Measurements from ENCODE around the gene C1orf21.

C1orf21 gene

GRCh38 chr1:184487531-184488193 is 100.8 kb downstream of the C1orf21 start:
- DNase-seq (ENCODE audit: extremely low read depth, low read depth): no peak
- no peak for TF ChIP-seq CTCF (IDR thresholded peaks at IDR 0.05; ENCODE audit: low read depth, low read length)

- no peak for DNase-seq (ENCODE audit: extremely low read depth, low read depth)
- no peak for TF ChIP-seq CTCF (IDR thresholded peaks at IDR 0.05; ENCODE audit: low read depth, low read length)
Measured at GRCh38 chr1:184489908-184490307, 103.1 kb downstream of the C1orf21 start.

- no peak for DNase-seq (ENCODE audit: extremely low read depth, low read depth)
- TF ChIP-seq CTCF (IDR thresholded peaks at IDR 0.05; ENCODE audit: low read depth, low read length): no peak
Measured at GRCh38 chr1:184492536-184492935, 105.7 kb downstream of the C1orf21 start.

- DNase-seq (ENCODE audit: extremely low read depth, low read depth): no peak
- TF ChIP-seq CTCF (IDR thresholded peaks at IDR 0.05; ENCODE audit: low read depth, low read length): no peak
Measured at GRCh38 chr1:184493987-184494388, 107.2 kb downstream of the C1orf21 start.

- DNase-seq (ENCODE audit: extremely low read depth, low read depth): no peak
- TF ChIP-seq CTCF (IDR thresholded peaks at IDR 0.05; ENCODE audit: low read depth, low read length): no peak
Measured at GRCh38 chr1:184494929-184495328, 108.1 kb downstream of the C1orf21 start.

GRCh38 chr1:184497959-184498723 is 111.3 kb downstream of the C1orf21 start:
- TF ChIP-seq CTCF (IDR thresholded peaks at IDR 0.05; ENCODE audit: low read depth, low read length): no peak
- DNase-seq (ENCODE audit: extremely low read depth, low read depth): no peak

GRCh38 chr1:184499616-184500015 is 112.8 kb downstream of the C1orf21 start:
- no peak for DNase-seq (ENCODE audit: extremely low read depth, low read depth)
- TF ChIP-seq CTCF (IDR thresholded peaks at IDR 0.05; ENCODE audit: low read depth, low read length): no peak
